PFSK-1 (cell line): ENCODE data around the gene PPP2R5C.

Experiments used
- POLR2AphosphoS5 ChIP-seq: IDR thresholded peaks from 2 replicates; pipeline ENCODE4 v1.6.1; 2012; ENCODE audit warnings: low read depth, mild to moderate bottlenecking, control low read depth, low read length, moderate library complexity
- REST ChIP-seq, 2 experiments: IDR thresholded peaks; 2 replicates each; pipeline versions ENCODE4 v1.6.1 to v1.8.0; 2011 to 2012; ENCODE audit warnings: low read depth in 2 of 2, low read length in 2 of 2, control low read depth in 1 of 2, inconsistent platforms in 1 of 2, mild to moderate bottlenecking in 1 of 2, moderate library complexity in 1 of 2; ENCODE audit not compliant: insufficient read depth in 1 of 2
- SIN3A ChIP-seq: IDR thresholded peaks from 2 replicates; pipeline ENCODE4 v1.6.1; 2012; ENCODE audit warnings: mild to moderate bottlenecking, low read length, moderate library complexity, borderline replicate concordance; ENCODE audit not compliant: insufficient read depth
- TAF1 ChIP-seq: IDR thresholded peaks from 2 replicates; pipeline ENCODE4 v1.6.1; 2012; ENCODE audit warnings: low read length, control low read depth, borderline replicate concordance; ENCODE audit not compliant: insufficient read depth

- TF ChIP-seq POLR2AphosphoS5 (no peak), REST (IDR thresholded peaks at IDR 0.05; ENCODE audit: insufficient read depth in 1 of 2, low read depth in 2 of 2, low read length in 2 of 2) (no peak), SIN3A (no peak), TAF1 (no peak)
Measured at GRCh38 chr14:101875041-101875726, 113.7 kb downstream of the PPP2R5C start.
